SK-N-MC (cell line): ENCODE results near the gene MADCAM1.
A peak's percentile ranks its signal among the peaks of the same experiment; 100 is the strongest.
"Not testable (repeated sequence)": the region's sequence is repeated elsewhere in the genome, so short reads cannot be mapped to it uniquely, and the experiment has no call there.

ENCODE experiments used
- DNase-seq: peaks from one replicate; pipeline ENCODE4 v3.0.0-alpha.2; 2011; ENCODE audit warnings: low read depth, low spot score
- H3K27ac ChIP-seq: fragments of 200-600 bp; sonication (generic); 2 replicates; pipeline ENCODE4 v1.5.1; 2016; ENCODE audit warnings: mixed run types
- H3K36me3 ChIP-seq: fragments of 200-600 bp; sonication (generic); 2 replicates; pipeline ENCODE4 v1.6.1; 2017; ENCODE audit warnings: antibody characterized with exemption, low read length, mixed read lengths; ENCODE audit not compliant: insufficient read depth
- H3K4me3 ChIP-seq: fragments of 200-600 bp; sonication (generic); 2 replicates; pipeline ENCODE4 v1.5.1; 2016
- H3K9ac ChIP-seq: fragments of 200-600 bp; sonication (generic); 2 replicates; pipeline ENCODE4 v1.8.0; 2017; ENCODE audit warnings: mixed run types, mixed read lengths; ENCODE audit not compliant: insufficient read length
- H3K9me3 ChIP-seq: fragments of 200-600 bp; sonication (generic); 2 replicates; pipeline ENCODE4 v1.6.1; 2017; ENCODE audit warnings: low read depth, mild to moderate bottlenecking, antibody characterized with exemption, low read length, moderate library complexity, mixed read lengths
- EZH2 ChIP-seq: fragments of 200-600 bp; sonication (generic); IDR thresholded peaks from one replicate; pipeline ENCODE4 v1.6.1; 2017; ENCODE audit warnings: antibody characterized with exemption
- FOXP2 ChIP-seq: optimal IDR thresholded peaks from 2 replicates; pipeline ENCODE3; 2011; ENCODE audit warnings: mild to moderate bottlenecking, moderate library complexity; ENCODE audit not compliant: insufficient read depth; ENCODE audit errors: extremely low read length, control extremely low read depth
- POLR2AphosphoS5 ChIP-seq: IDR thresholded peaks from 2 replicates; pipeline ENCODE4 v1.6.1; 2012; ENCODE audit warnings: mild to moderate bottlenecking, low read depth, low read length, borderline replicate concordance

The MADCAM1 gene

GRCh38 chr19:474126-475078 is 21.9 kb upstream of the MADCAM1 start:
- H3K27ac ChIP-seq: no peak overlapping the region
- TF ChIP-seq FOXP2: no peak
- H3K9me3 ChIP-seq: no peaks in the 10 kb centered on the region
- H3K36me3 ChIP-seq: no peaks in the 10 kb centered on the region
- no peak for DNase-seq
- no peak overlapping the region for H3K9ac ChIP-seq
- H3K4me3 ChIP-seq: no peak overlapping the region

DNA sequence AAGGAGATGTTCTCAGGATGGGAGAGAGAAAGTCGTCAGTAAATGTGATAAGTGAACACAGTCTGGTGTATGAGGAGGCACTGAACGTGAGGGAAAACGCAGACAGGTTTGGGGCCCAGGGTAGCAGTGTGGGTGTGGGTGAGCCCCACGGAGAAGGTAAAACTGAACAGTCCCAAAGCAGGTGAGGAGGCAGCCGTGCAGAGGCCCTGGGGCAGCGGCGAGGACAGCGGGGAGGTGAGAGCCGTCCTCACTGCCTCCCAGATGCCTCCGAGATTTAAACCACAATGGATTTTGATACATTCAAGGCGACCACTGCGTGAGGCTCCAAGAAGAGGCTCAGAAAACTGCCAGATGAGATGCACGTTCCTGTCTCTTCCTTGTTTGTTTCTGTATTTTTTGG is 20.9 kb upstream of the MADCAM1 start:
- H3K4me3 ChIP-seq: no peak overlapping the region
- H3K9ac ChIP-seq: no peak overlapping the region
- no peak for DNase-seq
- no peak for TF ChIP-seq POLR2AphosphoS5
- no peak for TF ChIP-seq FOXP2
- TF ChIP-seq EZH2: no peak
- no peaks in the 10 kb centered on the region for H3K36me3 ChIP-seq
- H3K9me3 ChIP-seq: no peaks in the 10 kb centered on the region
- no peak overlapping the region for H3K27ac ChIP-seq

DNA sequence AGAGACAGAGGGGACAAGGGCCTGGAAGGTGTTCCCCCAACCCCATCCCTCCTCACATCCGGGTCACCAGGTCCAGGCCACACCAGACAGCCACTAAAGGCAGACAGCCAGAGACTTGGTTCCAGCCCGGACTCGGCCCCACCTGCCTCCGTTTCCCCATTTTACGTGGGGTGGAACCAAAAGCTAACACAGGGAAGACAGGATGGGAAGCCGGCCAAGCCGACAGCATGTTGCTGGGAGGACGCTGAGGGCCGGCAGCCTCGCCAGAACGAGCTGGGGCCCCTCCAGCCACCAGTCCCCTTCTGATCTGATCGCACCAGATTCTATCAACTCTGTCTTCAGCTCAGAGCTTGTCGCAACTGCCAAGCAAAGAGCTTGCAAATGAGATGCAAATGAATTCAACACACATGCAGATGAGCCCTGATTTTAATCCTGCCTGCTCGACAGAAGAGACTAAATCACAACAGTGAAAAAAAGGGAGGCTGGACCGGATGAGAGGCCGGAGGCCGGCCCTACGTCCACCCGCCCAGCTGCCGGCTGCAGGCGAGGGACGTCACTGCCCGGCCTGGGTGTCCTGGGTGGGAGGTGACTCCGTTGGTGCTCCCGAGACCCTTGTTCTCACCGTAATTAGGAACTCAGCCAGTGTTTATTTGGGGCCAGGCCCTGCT is 17.9 kb upstream of the MADCAM1 start:
- Histone ChIP-seq H3K36me3 (no peaks in the 10 kb centered on the region), H3K4me3 (no peak overlapping the region), H3K27ac (peak overlapping the region; percentile 2; the same call in 1 of the 2 replicates), H3K9me3 (no peaks in the 10 kb centered on the region), H3K9ac (no peak overlapping the region)
- DNase-seq: no peak
- TF ChIP-seq POLR2AphosphoS5 (no peak), FOXP2 (no peak), EZH2 (no peak)

GRCh38 chr19:478976-479375 is 17.3 kb upstream of the MADCAM1 start:
- TF ChIP-seq POLR2AphosphoS5 (no peak), FOXP2 (no peak), EZH2 (no peak)
- Histone ChIP-seq H3K9ac (no peak overlapping the region), H3K36me3 (no peaks in the 10 kb centered on the region), H3K9me3 (no peaks in the 10 kb centered on the region), H3K27ac (peak overlapping the region; percentile 2; the same call in 1 of the 2 replicates), H3K4me3 (no peak overlapping the region)
- DNase-seq: no peak

GRCh38 chr19:480016-480855 is 16.1 kb upstream of the MADCAM1 start:
- Histone ChIP-seq H3K9me3 (no peaks in the 10 kb centered on the region), H3K4me3 (0 out of 2 replicates have a peak overlapping the region, but pooled peaks have one; percentile 18), H3K9ac (no peak overlapping the region), H3K27ac (no peak overlapping the region), H3K36me3 (no peaks in the 10 kb centered on the region)
- no peak for DNase-seq
- TF ChIP-seq POLR2AphosphoS5 (no peak), EZH2 (no peak), FOXP2 (no peak)

- H3K4me3 ChIP-seq, H3K36me3 ChIP-seq, H3K9ac ChIP-seq, DNase-seq, H3K9me3 ChIP-seq, H3K27ac ChIP-seq: not testable (repeated sequence)
These were observed 15.2 kb upstream of the MADCAM1 start for GRCh38 chr19:481100-481499.

GRCh38 chr19:482186-483041 is 13.9 kb upstream of the MADCAM1 start:
- no peak for DNase-seq

GRCh38 chr19:483332-484072 is 12.8 kb upstream of the MADCAM1 start:
- Histone ChIP-seq H3K9ac (no peak overlapping the region), H3K9me3 (no peaks in the 10 kb centered on the region), H3K36me3 (no peaks in the 10 kb centered on the region), H3K4me3 (no peak overlapping the region), H3K27ac (no peak overlapping the region)
- TF ChIP-seq EZH2 (no peak), POLR2AphosphoS5 (no peak), FOXP2 (no peak)
- DNase-seq: no peak

More at GRCh38 chr19:482186-483041, 13.9 kb upstream of the MADCAM1 start:
- no peak for TF ChIP-seq EZH2
- TF ChIP-seq POLR2AphosphoS5: no peak
- TF ChIP-seq FOXP2: no peak
- Histone ChIP-seq H3K27ac (no peak overlapping the region), H3K9ac (no peak overlapping the region), H3K9me3 (no peaks in the 10 kb centered on the region), H3K36me3 (no peaks in the 10 kb centered on the region), H3K4me3 (no peak overlapping the region)
